Lower lobe of right lung (tissue), 2 donors: ENCODE measurements around the gene SLC24A5. TPM values are rescaled to one million over a fixed set of nuclear protein-coding genes. Genes with fewer than 3 reads are reported as not detected.

ENCODE experiments used
- ATAC-seq, 2 donors: fragments of 200-7000 bp; cut with Tn5 transposase; one replicate each; pipeline ENCODE4 v1.9.1; 2020 to 2022; ENCODE audit warnings: mild to moderate bottlenecking in 2 of 2, moderate library complexity in 2 of 2
- DNase-seq: peaks from one replicate; pipeline ENCODE4 v3.0.0-alpha.2; 2020
- H3K27ac ChIP-seq: fragments of 200-600 bp; one replicate; pipeline ENCODE4 v1.8.0; 2022
- H3K27me3 ChIP-seq: fragments of 200-600 bp; one replicate; pipeline ENCODE4 v1.8.0; 2022; ENCODE audit warnings: low read depth
- H3K36me3 ChIP-seq: fragments of 200-600 bp; one replicate; pipeline ENCODE4 v1.8.0; 2022; ENCODE audit warnings: mild to moderate bottlenecking
- H3K4me1 ChIP-seq: fragments of 200-600 bp; one replicate; pipeline ENCODE4 v1.8.0; 2022
- H3K4me3 ChIP-seq: fragments of 200-600 bp; one replicate; pipeline ENCODE4 v1.8.0; 2022; ENCODE audit warnings: mild to moderate bottlenecking
- H3K9me3 ChIP-seq: fragments of 200-600 bp; one replicate; pipeline ENCODE4 v1.8.0; 2022
- intact Hi-C: fragments of 100-400 bp; cut with DNase I; formaldehyde crosslinking; loops from one replicate; pipeline ENCODE4 v1.11.0; 2022
- total RNA-seq: library from RNA; stranded (reverse); fragmentation: NEBNext Ultra II Directional; extraction: Animal tissue kit (Norgen Biotek cat#: 25700); gene quantifications from one replicate; pipeline ENCODE4 v1.2.1, GENCODE V29; 2021
- TF ChIP-seq, protein P1 (sequence below): fragments of 200-600 bp; IDR thresholded peaks from one replicate; pipeline ENCODE4 v1.8.0; 2022; ENCODE audit warnings: antibody characterized with exemption, mild to moderate bottlenecking
- donor health status: DM: no; HTN: yes; CAD: no; lungs with severe emphysema.

The SLC24A5 gene
- total RNA-seq, 1 donor from 2014 or later = not detected

- peaks cover 2% of the 10 kb centered on the region for H3K4me1 ChIP-seq
- TF ChIP-seq, protein P1, sequence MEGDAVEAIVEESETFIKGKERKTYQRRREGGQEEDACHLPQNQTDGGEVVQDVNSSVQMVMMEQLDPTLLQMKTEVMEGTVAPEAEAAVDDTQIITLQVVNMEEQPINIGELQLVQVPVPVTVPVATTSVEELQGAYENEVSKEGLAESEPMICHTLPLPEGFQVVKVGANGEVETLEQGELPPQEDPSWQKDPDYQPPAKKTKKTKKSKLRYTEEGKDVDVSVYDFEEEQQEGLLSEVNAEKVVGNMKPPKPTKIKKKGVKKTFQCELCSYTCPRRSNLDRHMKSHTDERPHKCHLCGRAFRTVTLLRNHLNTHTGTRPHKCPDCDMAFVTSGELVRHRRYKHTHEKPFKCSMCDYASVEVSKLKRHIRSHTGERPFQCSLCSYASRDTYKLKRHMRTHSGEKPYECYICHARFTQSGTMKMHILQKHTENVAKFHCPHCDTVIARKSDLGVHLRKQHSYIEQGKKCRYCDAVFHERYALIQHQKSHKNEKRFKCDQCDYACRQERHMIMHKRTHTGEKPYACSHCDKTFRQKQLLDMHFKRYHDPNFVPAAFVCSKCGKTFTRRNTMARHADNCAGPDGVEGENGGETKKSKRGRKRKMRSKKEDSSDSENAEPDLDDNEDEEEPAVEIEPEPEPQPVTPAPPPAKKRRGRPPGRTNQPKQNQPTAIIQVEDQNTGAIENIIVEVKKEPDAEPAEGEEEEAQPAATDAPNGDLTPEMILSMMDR = no peak
- H3K9me3 ChIP-seq = no peaks in the 10 kb centered on the region
- no peaks in the 10 kb centered on the region for H3K27me3 ChIP-seq
- intact Hi-C loops = no loop called here
- DNase-seq (no peak), ATAC-seq (no peak)
- H3K4me3 ChIP-seq = no peak overlapping the region
- no peak overlapping the region for H3K27ac ChIP-seq
- peaks cover 5% of the 10 kb centered on the region for H3K36me3 ChIP-seq
These were observed 29.1 kb downstream of the SLC24A5 start for GRCh38 chr15:48149858-48150257.

- intact Hi-C loops = no loop called here
- H3K27me3 ChIP-seq = no peaks in the 10 kb centered on the region
- no peaks in the 10 kb centered on the region for H3K9me3 ChIP-seq
- ATAC-seq (no peak), DNase-seq (no peak)
- no peak overlapping the region for H3K27ac ChIP-seq
- peaks cover 5% of the 10 kb centered on the region for H3K36me3 ChIP-seq
- TF ChIP-seq, protein P1 = no peak
- H3K4me3 ChIP-seq = no peak overlapping the region
- H3K4me1 ChIP-seq = no peaks in the 10 kb centered on the region
These were observed 32.7 kb downstream of the SLC24A5 start for GRCh38 chr15:48153526-48153925.

GRCh38 chr15:48168616-48169015, 47.8 kb downstream of the SLC24A5 start:
- no peak for ATAC-seq
- Histone ChIP-seq H3K27me3 (no peaks in the 10 kb centered on the region), H3K9me3 (no peaks in the 10 kb centered on the region), H3K27ac (no peak overlapping the region), H3K4me1 (no peaks in the 10 kb centered on the region), H3K36me3 (no peaks in the 10 kb centered on the region), H3K4me3 (no peak overlapping the region)
- DNase-seq = no peak
- TF ChIP-seq, protein P1 = no peak
- intact Hi-C loops = no loop called here

DNA sequence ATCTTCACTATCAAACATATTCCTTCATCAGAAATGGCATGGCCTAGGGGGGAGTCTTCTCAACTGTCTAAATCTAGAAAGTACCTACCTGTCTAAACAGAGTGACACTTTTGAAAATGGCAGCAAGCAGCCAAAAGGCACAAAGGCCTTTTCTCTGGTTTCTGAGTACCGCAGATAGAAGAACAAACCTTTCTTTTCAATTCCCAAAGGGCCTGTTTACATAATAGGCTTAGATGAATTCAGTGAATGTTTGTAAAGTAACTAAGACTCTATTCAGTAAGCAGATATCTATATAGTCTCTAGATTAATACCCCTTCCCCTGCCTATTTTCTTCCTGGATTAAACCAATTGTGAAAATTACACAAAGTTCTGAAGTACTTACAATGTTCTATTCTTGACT, 50.2 kb downstream of the SLC24A5 start:
- Histone ChIP-seq H3K27ac (no peak overlapping the region), H3K27me3 (no peaks in the 10 kb centered on the region), H3K4me3 (no peak overlapping the region), H3K9me3 (no peaks in the 10 kb centered on the region), H3K36me3 (no peaks in the 10 kb centered on the region), H3K4me1 (no peaks in the 10 kb centered on the region)
- no peak for DNase-seq
- intact Hi-C loops = no loop called here
- no peak for ATAC-seq
- TF ChIP-seq, protein P1 = no peak

- no peak for DNase-seq
- Histone ChIP-seq H3K4me1 (no peaks in the 10 kb centered on the region), H3K27ac (no peak overlapping the region), H3K4me3 (no peak overlapping the region), H3K27me3 (peaks cover 6% of the 10 kb centered on the region), H3K36me3 (no peaks in the 10 kb centered on the region), H3K9me3 (no peaks in the 10 kb centered on the region)
- TF ChIP-seq, protein P1 = no peak
- no peak for ATAC-seq
- intact Hi-C loops = no loop called here
These were observed 54.3 kb downstream of the SLC24A5 start for GRCh38 chr15:48175126-48175525.

- TF ChIP-seq, protein P1 = no peak
- intact Hi-C loops = no loop called here
- DNase-seq (no peak), ATAC-seq (no peak)
- H3K9me3 ChIP-seq = no peaks in the 10 kb centered on the region
- H3K27me3 ChIP-seq = peaks cover 10% of the 10 kb centered on the region
- H3K4me1 ChIP-seq = no peaks in the 10 kb centered on the region
- H3K4me3 ChIP-seq = no peak overlapping the region
- no peaks in the 10 kb centered on the region for H3K36me3 ChIP-seq
- no peak overlapping the region for H3K27ac ChIP-seq
These were observed 55.3 kb downstream of the SLC24A5 start for GRCh38 chr15:48176112-48176511.
